22Rv1 (cell line): ENCODE data around the gene LRRC28.

Experiments
- H3K27ac ChIP-seq: fragments of 450-650 bp; 2 replicates; pipeline ENCODE4 v1.5.1; 2017
- CTCF ChIP-seq: fragments of 450-650 bp; IDR thresholded peaks from 2 replicates; pipeline ENCODE4 v1.5.1; 2017; ENCODE audit warnings: mild to moderate bottlenecking
- ZFX ChIP-seq: fragments of 450-650 bp; IDR thresholded peaks from 2 replicates; pipeline ENCODE4 v1.6.1; 2017; ENCODE audit warnings: antibody characterized with exemption, borderline replicate concordance

LRRC28 gene

GRCh38 chr15:99305761-99306505 lies 54.7 kb downstream of the LRRC28 start:
- TF ChIP-seq CTCF (no peak), ZFX (no peak)
- no peak overlapping the region for H3K27ac ChIP-seq

GRCh38 chr15:99306694-99307338 lies 55.5 kb downstream of the LRRC28 start:
- H3K27ac ChIP-seq = no peak overlapping the region
- no peak for TF ChIP-seq CTCF
- TF ChIP-seq ZFX = no peak

GRCh38 chr15:99307735-99308134 lies 56.5 kb downstream of the LRRC28 start:
- TF ChIP-seq ZFX = no peak
- TF ChIP-seq CTCF = no peak
- no peak overlapping the region for H3K27ac ChIP-seq

- TF ChIP-seq ZFX (no peak), CTCF (no peak)
- no peak overlapping the region for H3K27ac ChIP-seq
These were observed 59.5 kb downstream of the LRRC28 start for GRCh38 chr15:99310745-99311144.

- TF ChIP-seq CTCF = no peak
- no peak for TF ChIP-seq ZFX
- no peak overlapping the region for H3K27ac ChIP-seq
These were observed 60.9 kb downstream of the LRRC28 start for GRCh38 chr15:99312228-99312627.

GRCh38 chr15:99312794-99313193 lies 61.5 kb downstream of the LRRC28 start:
- H3K27ac ChIP-seq = no peak overlapping the region
- TF ChIP-seq ZFX (no peak), CTCF (no peak)

- no peak overlapping the region for H3K27ac ChIP-seq
- TF ChIP-seq ZFX (no peak), CTCF (no peak)
These were observed 64.4 kb downstream of the LRRC28 start for GRCh38 chr15:99315636-99316035.
